Neural progenitor cell (in vitro differentiated cells): ENCODE data around the gene S100B.

Source experiments
- EZH2 ChIP-seq: fragments of 200-600 bp; sonication (generic); IDR thresholded peaks from 2 replicates; pipeline ENCODE4 v1.6.1; 2017; ENCODE audit warnings: antibody characterized with exemption, mild to moderate bottlenecking, moderate library complexity
- TF ChIP-seq, protein P1 (sequence below): fragments of 200-600 bp; sonication (generic); IDR thresholded peaks from 2 replicates; pipeline ENCODE4 v1.5.1; 2017; ENCODE audit warnings: antibody characterized with exemption, mild to moderate bottlenecking

DNA sequence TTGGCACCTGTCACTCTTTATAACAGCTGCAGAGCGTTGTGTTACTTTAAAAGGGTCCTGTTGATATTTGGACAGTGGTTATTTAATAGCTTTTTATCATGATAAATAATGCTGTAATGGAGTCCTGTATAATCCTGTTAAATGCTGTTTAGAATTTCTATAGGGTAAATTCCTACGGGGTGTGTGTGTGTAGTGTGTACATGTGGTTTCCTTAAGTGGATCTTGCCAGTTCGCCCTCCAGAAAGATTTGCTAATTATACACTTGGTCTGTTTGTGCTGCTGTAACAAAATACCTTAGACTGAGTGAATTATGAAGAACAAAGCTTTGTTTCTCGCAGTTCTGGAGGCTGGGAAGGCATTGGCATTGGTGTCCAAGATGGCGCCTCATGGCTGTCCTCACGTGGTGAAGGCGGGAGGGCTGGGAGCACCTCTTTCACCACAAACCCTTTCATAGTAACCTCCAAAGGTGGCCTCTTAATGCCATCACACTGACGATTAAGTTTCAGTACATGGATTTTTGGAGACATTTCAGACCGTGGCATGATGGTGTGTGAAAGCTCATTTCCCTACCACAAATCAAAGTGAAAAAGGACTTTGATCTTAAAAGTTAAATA, 41.8 kb upstream of the S100B start:
- TF ChIP-seq, protein P1, sequence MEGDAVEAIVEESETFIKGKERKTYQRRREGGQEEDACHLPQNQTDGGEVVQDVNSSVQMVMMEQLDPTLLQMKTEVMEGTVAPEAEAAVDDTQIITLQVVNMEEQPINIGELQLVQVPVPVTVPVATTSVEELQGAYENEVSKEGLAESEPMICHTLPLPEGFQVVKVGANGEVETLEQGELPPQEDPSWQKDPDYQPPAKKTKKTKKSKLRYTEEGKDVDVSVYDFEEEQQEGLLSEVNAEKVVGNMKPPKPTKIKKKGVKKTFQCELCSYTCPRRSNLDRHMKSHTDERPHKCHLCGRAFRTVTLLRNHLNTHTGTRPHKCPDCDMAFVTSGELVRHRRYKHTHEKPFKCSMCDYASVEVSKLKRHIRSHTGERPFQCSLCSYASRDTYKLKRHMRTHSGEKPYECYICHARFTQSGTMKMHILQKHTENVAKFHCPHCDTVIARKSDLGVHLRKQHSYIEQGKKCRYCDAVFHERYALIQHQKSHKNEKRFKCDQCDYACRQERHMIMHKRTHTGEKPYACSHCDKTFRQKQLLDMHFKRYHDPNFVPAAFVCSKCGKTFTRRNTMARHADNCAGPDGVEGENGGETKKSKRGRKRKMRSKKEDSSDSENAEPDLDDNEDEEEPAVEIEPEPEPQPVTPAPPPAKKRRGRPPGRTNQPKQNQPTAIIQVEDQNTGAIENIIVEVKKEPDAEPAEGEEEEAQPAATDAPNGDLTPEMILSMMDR, result no peak
- TF ChIP-seq EZH2, result no peak
